K562 (cell line): ENCODE measurements around the gene CLDND2. TPM values are rescaled to one million over a fixed set of nuclear protein-coding genes. Genes with fewer than 3 reads are reported as not detected.

Experiments
- BCOR ChIP-seq: fragments of 450-650 bp; IDR thresholded peaks from 2 replicates; pipeline ENCODE4 v1.6.1; 2016
- CBFA2T3 ChIP-seq: fragments of 450-650 bp; IDR thresholded peaks from 2 replicates; pipeline ENCODE4 v1.6.1; 2017
- CCNT2 ChIP-seq: IDR thresholded peaks from 2 replicates; pipeline ENCODE4 v1.6.1; 2011; ENCODE audit warnings: borderline replicate concordance, low read depth, mild to moderate bottlenecking, moderate library complexity, mixed read lengths, low read length; ENCODE audit not compliant: insufficient read length; ENCODE audit errors: extremely low read depth
- DNMT1 ChIP-seq: fragments of 450-650 bp; IDR thresholded peaks from 2 replicates; pipeline ENCODE4 v1.6.1; 2016; ENCODE audit warnings: antibody characterized with exemption, mild to moderate bottlenecking
- EP400 ChIP-seq: fragments of 450-650 bp; IDR thresholded peaks from 2 replicates; pipeline ENCODE4 v1.6.1; 2017; ENCODE audit warnings: antibody characterized with exemption, mild to moderate bottlenecking, moderate library complexity
- ESRRA ChIP-seq: fragments of 450-650 bp; IDR thresholded peaks from 2 replicates; pipeline ENCODE4 v1.6.1; 2014; ENCODE audit warnings: low read depth, mild to moderate bottlenecking, moderate library complexity, borderline replicate concordance
- FOXK1 ChIP-seq: sonication (generic); formaldehyde crosslinking; IDR thresholded peaks from 2 replicates; pipeline ENCODE4 v1.8.0; 2022; ENCODE audit warnings: missing genetic modification reagents, mild to moderate bottlenecking, borderline replicate concordance
- NEUROD1 ChIP-seq: fragments of 150-350 bp; IDR thresholded peaks from 2 replicates; pipeline ENCODE4 v1.6.1; 2014; ENCODE audit warnings: borderline replicate concordance, low read length, low read depth; ENCODE audit not compliant: partially characterized antibody
- NKRF ChIP-seq: fragments of 450-650 bp; IDR thresholded peaks from 2 replicates; pipeline ENCODE4 v1.6.1; 2016; ENCODE audit warnings: borderline replicate concordance
- PHB ChIP-seq: fragments of 250-450 bp; sonication (Bioruptor Pico); IDR thresholded peaks from 2 replicates; pipeline ENCODE4 v1.5.0; 2021
- PML ChIP-seq: IDR thresholded peaks from 2 replicates; pipeline ENCODE4 v1.6.1; 2012; ENCODE audit warnings: low read length, inconsistent platforms
- USF1 ChIP-seq: sonication (generic); formaldehyde crosslinking; IDR thresholded peaks from 2 replicates; pipeline ENCODE4 v1.9.0; 2022; ENCODE audit warnings: mild to moderate bottlenecking, missing genetic modification reagents
- ZC3H8 ChIP-seq: fragments of 450-650 bp; IDR thresholded peaks from 2 replicates; pipeline ENCODE4 v1.6.1; 2017
- ZEB2 ChIP-seq: fragments of 450-650 bp; IDR thresholded peaks from 2 replicates; pipeline ENCODE4 v1.6.1; 2016
- ZNF384 ChIP-seq: IDR thresholded peaks from 2 replicates; pipeline ENCODE4 v1.6.1; 2012; ENCODE audit warnings: low read depth, low read length, improper control_type of control experiment
- ZNF41 ChIP-seq: fragments of 250-450 bp; sonication (Bioruptor Pico); conservative IDR thresholded peaks from 2 replicates; pipeline ENCODE4 v1.4.0; 2020; ENCODE audit warnings: mild to moderate bottlenecking
- polyA plus RNA-seq, 8 experiments: library from polyadenylated mRNA; depleted of rRNA in 4 of 8; stranded (reverse) in 5 of 8; unstranded in 3 of 8; fragments of >200 nt; fragmentation: Nextera tagmentation in 2 of 8; fragmentation: Illumina TruSeq in 1 of 8; extraction: Ambion mirVana in 2 of 8; extraction: Trizol in 1 of 8; gene quantifications; 2 replicates each; pipeline versions ENCODE4 v1.2.1 to v1.2.3, GENCODE V29; 2011 to 2014; ENCODE audit warnings: inconsistent platforms in 1 of 8, missing spikeins in 1 of 8
- total RNA-seq, 7 experiments: library from RNA; depleted of rRNA in 6 of 7; stranded (reverse); fragments of >200 nt in 6 of 7; fragmentation: Illumina TruSeq in 2 of 7; extraction: Trizol in 2 of 7; gene quantifications; 2 replicates each; pipeline versions ENCODE4 v1.2.1 to v1.2.3, GENCODE V29; 2011 to 2021; ENCODE audit warnings: low replicate concordance in 1 of 7
- TF ChIP-seq, protein P1 (sequence below): fragments of 250-450 bp; sonication (Bioruptor Pico); IDR thresholded peaks from 2 replicates; pipeline ENCODE4 v1.5.1; 2021; ENCODE audit warnings: mild to moderate bottlenecking
- TF ChIP-seq, protein P2 (sequence below): fragments of 450-650 bp; IDR thresholded peaks from 2 replicates; pipeline ENCODE4 v1.6.1; 2016; ENCODE audit warnings: antibody characterized with exemption
- TF ChIP-seq, protein P3 (sequence below): fragments of 450-650 bp; IDR thresholded peaks from 2 replicates; pipeline ENCODE4 v1.6.1; 2017; ENCODE audit warnings: mild to moderate bottlenecking, moderate library complexity
- TF ChIP-seq, protein P4 (sequence below): sonication (generic); formaldehyde crosslinking; IDR thresholded peaks from 2 replicates; pipeline ENCODE4 v1.8.0; 2022; ENCODE audit warnings: mild to moderate bottlenecking, missing genetic modification reagents

Gene CLDND2
- total and polyA plus RNA-seq, 9 of the 15 experiments (the other 6 are each of a cell fraction or from before 2014, with no cell fraction given), result 0.45 to 4.0 (median 1.2) TPM; not detected in 3

DNA sequence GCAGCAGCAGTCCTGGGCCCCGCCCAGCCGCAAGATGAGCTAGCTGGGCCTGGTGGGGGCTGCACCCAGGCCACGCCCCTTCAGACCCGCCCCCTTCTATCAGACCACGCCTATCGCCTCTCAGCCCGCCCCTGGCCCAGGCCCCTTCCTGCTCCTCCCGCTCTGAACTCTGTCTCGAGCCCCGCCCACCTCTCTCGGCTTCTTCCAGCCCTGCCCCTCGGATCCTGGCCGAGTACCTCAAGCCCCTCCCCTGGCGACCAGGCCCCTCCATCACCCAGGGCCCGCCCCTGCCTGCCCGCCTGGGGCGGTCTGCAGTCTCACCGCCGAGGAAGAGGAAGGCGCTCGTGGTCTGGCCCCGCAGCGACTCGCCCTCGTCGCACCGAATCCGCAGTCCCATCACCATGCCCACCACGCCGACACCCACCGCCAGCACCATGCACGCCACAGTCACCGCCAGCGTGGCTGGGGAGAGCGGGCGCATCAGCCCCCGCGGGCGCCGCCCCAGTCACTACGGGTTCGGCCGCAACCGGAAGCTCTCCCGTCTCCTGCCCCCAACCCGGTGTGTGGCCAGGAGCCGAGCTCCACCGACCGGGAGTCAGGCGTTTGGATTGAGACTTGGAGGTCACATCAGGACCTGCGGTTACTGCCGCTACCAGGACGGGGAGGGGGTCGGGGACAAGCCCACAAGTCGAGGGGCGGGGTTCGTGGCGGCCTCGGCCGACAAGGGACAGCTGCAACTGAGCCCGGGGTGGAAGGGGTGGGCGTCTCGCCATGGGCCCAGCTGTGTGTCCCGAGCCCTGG is 1.0 kb downstream of the CLDND2 start (continued):
- TF ChIP-seq, protein P1, sequence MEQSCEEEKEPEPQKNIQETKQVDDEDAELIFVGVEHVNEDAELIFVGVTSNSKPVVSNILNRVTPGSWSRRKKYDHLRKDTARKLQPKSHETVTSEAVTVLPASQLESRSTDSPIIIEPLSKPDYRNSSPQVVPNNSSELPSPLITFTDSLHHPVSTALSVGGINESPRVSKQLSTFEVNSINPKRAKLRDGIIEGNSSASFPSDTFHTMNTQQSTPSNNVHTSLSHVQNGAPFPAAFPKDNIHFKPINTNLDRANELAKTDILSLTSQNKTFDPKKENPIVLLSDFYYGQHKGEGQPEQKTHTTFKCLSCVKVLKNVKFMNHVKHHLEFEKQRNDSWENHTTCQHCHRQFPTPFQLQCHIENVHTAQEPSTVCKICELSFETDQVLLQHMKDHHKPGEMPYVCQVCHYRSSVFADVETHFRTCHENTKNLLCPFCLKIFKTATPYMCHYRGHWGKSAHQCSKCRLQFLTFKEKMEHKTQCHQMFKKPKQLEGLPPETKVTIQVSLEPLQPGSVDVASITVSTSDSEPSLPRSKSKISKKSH (CRISPR knock-in tag), result no peak
- 0 out of 2 replicates have a peak, but pooled peaks have one; percentile 61 for TF ChIP-seq ESRRA
- no peak for TF ChIP-seq DNMT1
- peak; percentile 85; the same call in 1 of the 2 replicates for TF ChIP-seq NKRF
- no peak for TF ChIP-seq ZNF41 (CRISPR knock-in tag)
- TF ChIP-seq CBFA2T3, result peak; percentile 31; the same call in 1 of the 2 replicates
- no peak for TF ChIP-seq NEUROD1
- no peak for TF ChIP-seq ZC3H8
- TF ChIP-seq, protein P2, sequence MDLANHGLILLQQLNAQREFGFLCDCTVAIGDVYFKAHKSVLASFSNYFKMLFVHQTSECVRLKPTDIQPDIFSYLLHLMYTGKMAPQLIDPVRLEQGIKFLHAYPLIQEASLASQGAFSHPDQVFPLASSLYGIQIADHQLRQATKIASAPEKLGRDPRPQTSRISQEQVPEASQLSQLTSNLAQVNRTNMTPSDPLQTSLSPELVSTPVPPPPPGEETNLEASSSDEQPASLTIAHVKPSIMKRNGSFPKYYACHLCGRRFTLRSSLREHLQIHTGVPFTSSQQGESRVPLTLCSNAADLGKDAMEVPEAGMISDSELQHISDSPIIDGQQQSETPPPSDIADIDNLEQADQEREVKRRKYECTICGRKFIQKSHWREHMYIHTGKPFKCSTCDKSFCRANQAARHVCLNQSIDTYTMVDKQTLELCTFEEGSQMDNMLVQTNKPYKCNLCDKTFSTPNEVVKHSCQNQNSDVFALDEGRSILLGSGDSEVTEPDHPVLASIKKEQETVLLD, result peak; percentile 33; the same call in 1 of the 2 replicates
- peak; percentile 24; the same call in 1 of the 2 replicates for TF ChIP-seq BCOR
- TF ChIP-seq, protein P3, sequence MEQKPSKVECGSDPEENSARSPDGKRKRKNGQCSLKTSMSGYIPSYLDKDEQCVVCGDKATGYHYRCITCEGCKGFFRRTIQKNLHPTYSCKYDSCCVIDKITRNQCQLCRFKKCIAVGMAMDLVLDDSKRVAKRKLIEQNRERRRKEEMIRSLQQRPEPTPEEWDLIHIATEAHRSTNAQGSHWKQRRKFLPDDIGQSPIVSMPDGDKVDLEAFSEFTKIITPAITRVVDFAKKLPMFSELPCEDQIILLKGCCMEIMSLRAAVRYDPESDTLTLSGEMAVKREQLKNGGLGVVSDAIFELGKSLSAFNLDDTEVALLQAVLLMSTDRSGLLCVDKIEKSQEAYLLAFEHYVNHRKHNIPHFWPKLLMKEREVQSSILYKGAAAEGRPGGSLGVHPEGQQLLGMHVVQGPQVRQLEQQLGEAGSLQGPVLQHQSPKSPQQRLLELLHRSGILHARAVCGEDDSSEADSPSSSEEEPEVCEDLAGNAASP, result no peak
- TF ChIP-seq, protein P4, sequence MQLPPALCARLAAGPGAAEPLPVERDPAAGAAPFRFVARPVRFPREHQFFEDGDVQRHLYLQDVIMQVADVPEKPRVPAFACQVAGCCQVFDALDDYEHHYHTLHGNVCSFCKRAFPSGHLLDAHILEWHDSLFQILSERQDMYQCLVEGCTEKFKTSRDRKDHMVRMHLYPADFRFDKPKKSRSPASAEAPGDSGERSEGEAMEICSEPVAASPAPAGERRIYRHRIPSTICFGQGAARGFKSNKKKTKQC (CRISPR knock-in tag), result peak; percentile 44; the same call in 1 of the 2 replicates
- TF ChIP-seq FOXK1 (CRISPR knock-in tag), result peak; percentile 73; the same call in 1 of the 2 replicates
- peak; percentile 95 for TF ChIP-seq EP400
- TF ChIP-seq ZEB2, result no peak
- no peak for TF ChIP-seq PHB (CRISPR knock-in tag)
- TF ChIP-seq PML, result peak; percentile 46; the same call in 1 of the 2 replicates
- TF ChIP-seq USF1 (CRISPR knock-in tag), result peak; percentile 32; the same call in 1 of the 2 replicates
- peak; percentile 35 for TF ChIP-seq CCNT2
- no peak for TF ChIP-seq ZNF384
